Lower leg skin (tissue), 4 donors: ENCODE results near the gene CDR2L. TPM values are rescaled to one million over a fixed set of nuclear protein-coding genes. Genes with fewer than 3 reads are reported as not detected.

Experiments used
- DNase-seq, 2 donors: peaks; one replicate each; pipeline ENCODE4 v3.0.0-alpha.2; 2019; ENCODE audit warnings: low spot score in 2 of 2
- H3K4me3 ChIP-seq: fragments of 200-600 bp; sonication (generic); 2 replicates; pipeline ENCODE4 v1.5.1; 2017; ENCODE audit warnings: mild to moderate bottlenecking, low read depth; ENCODE audit not compliant: poor library complexity, severe bottlenecking
- POLR2A ChIP-seq, 2 donors: fragments of 450-650 bp; IDR thresholded peaks; one replicate each; pipeline ENCODE4 v1.6.1; 2016 to 2017; ENCODE audit warnings: antibody characterized with exemption in 2 of 2, mild to moderate bottlenecking in 1 of 2, moderate library complexity in 1 of 2
- WGBS, 2 donors: methylation state at CpG; one replicate each; pipeline ENCODE4 v1.1.5; 2018; 5-methylcytosine and 5-hydroxymethylcytosine counted together
- intact Hi-C: fragments of 100-400 bp; cut with DNase I; formaldehyde crosslinking; loops from one replicate; pipeline ENCODE4 v1.15.0; 2023; ENCODE audit warnings: low total_unique reads
- total RNA-seq, 4 donors: library from RNA; depleted of rRNA; stranded (reverse); fragments of >200 nt; gene quantifications; one replicate each; pipeline ENCODE4 v1.1.0, GENCODE V29; 2016
- TF ChIP-seq, protein P1 (sequence below), 3 donors: fragments of 450-650 bp; IDR thresholded peaks; one replicate each; pipeline ENCODE4 v1.5.1; 2016; ENCODE audit warnings: antibody characterized with exemption in 3 of 3, mild to moderate bottlenecking in 3 of 3, moderate library complexity in 2 of 3

CDR2L gene
- total RNA-seq, 4 donors from 2014 or later = 4.5 to 9.8 (median 5.3) TPM

DNA sequence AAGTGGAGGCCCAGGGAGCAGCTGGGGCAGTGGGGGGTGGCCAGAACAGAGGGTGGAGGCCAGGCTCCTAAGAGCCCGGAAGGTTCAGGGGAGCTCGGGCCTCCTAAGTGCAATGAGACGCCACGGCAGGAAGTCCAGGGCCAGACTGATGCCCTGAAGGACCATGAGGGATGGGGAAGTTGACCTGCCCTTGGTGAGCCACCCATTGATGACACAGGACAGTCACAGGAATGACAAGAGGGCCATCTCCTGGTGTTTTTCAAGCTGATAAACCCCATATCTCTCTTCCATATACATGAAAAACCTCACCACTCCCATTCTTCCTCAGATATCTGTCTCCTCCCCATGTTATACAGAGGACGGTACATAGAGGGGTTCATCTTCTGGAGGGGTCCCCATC is 19.2 kb downstream of the CDR2L start:
- WGBS, 2 donors = 85 to 95% methylated on average over 5 of the region's 5 CpGs
- intact Hi-C loops = no loop called here
- DNase-seq = no peak
- no peak overlapping the region for H3K4me3 ChIP-seq
- no peak for TF ChIP-seq POLR2A (IDR thresholded peaks at IDR 0.05)
- TF ChIP-seq, protein P1, sequence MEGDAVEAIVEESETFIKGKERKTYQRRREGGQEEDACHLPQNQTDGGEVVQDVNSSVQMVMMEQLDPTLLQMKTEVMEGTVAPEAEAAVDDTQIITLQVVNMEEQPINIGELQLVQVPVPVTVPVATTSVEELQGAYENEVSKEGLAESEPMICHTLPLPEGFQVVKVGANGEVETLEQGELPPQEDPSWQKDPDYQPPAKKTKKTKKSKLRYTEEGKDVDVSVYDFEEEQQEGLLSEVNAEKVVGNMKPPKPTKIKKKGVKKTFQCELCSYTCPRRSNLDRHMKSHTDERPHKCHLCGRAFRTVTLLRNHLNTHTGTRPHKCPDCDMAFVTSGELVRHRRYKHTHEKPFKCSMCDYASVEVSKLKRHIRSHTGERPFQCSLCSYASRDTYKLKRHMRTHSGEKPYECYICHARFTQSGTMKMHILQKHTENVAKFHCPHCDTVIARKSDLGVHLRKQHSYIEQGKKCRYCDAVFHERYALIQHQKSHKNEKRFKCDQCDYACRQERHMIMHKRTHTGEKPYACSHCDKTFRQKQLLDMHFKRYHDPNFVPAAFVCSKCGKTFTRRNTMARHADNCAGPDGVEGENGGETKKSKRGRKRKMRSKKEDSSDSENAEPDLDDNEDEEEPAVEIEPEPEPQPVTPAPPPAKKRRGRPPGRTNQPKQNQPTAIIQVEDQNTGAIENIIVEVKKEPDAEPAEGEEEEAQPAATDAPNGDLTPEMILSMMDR (IDR thresholded peaks at IDR 0.05) = no peak

DNA sequence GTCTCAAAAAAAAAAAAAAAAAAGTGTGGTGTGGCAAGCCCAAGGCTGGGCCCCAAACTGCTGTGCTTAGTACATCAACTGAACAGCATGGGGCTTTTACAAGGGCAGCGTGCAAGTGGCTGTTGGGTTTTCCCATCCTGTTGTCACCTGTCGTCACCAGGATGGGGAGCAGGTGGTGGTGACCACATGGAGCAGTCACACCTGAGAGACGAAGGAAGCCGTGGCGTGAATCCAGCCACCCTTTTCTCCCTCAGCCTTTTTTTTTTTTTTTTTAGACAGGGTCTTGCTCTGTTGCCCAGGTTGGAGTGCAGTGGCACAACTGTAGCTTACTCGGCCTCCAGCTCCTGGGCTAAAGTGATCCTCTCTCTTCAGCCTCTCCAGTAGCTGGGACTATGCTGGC is 20.9 kb downstream of the CDR2L start:
- no peak for TF ChIP-seq POLR2A (IDR thresholded peaks at IDR 0.05)
- TF ChIP-seq, protein P1 (IDR thresholded peaks at IDR 0.05) = no peak
- intact Hi-C loops = no loop called here
- H3K4me3 ChIP-seq = no peak overlapping the region
- no peak for DNase-seq
- 85 to 89% methylated on average over 6 of the region's 6 CpGs for WGBS, 2 donors

DNA sequence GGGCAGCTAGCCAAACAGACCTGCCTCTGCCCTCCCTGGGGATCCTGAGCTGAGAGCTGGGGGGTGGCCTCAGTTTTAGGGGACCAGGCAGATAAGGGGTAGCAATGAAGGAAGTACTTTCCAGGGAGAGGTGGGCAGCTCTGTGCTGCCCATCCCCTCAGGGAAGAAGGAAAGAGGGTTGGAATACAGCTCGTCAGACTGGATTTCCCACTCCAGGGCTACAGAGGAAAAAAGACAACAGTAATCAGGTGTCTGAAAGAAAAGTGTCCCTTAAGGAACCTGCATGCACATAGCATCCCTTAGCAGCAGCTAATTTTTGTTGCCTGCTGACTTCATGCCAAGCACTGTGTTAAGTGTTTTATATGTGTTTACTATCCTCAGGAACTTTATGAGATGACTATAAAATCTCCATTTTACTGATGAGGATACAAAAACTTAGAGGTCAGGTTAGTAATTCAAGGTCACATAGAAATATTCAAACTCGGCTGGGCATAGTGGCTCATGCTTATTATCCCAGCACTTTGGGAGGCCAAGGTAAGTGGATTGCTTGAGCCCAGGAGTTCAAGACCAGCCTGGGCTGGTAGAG is 21.8 kb downstream of the CDR2L start:
- no peak overlapping the region for H3K4me3 ChIP-seq
- 63 to 70% methylated on average over 2 of the region's 2 CpGs for WGBS, 2 donors
- no peak for TF ChIP-seq POLR2A (IDR thresholded peaks at IDR 0.05)
- TF ChIP-seq, protein P1 (IDR thresholded peaks at IDR 0.05) = no peak
- DNase-seq = peak in 1 of 2 donors; percentile 26
- intact Hi-C loops = no loop called here

DNA sequence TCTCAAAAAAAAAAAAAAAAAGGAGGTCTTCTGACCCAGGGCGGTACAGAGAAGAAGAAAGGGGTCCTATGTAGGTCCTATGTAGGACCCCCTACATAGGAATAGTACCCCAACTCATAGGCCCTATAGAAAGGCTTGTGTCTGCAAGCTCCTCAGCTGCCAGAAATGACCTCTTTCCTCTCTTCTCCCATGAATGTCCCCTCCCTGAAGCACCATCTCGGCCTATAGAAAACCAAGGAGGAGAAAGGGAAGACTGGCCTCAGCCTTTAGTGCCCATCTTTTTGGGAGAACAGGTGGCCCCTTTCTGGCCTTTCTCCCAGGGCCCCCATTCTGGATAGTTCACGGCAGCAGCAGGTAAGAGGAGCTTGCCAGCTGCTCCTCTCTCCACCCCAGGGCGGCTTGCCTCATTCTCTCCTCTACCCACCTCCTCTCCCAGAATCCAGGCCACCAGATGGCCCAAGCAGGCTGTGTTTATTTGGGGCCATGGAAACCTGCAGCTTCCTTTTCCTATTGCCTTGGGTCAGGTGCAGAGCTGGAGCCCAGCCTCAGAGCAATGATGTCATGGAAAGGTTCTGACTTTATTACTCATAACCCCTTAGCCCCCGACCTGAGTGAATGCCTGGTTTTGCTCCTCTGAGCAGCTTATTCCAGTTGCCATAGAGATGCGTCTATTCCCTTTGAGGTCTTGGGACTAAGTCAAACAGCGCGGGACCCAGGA is 23.4 kb downstream of the CDR2L start:
- H3K4me3 ChIP-seq = no peak overlapping the region
- DNase-seq = peak in 1 of 2 donors; percentile 44
- TF ChIP-seq, protein P1 (IDR thresholded peaks at IDR 0.05) = no peak
- no peak for TF ChIP-seq POLR2A (IDR thresholded peaks at IDR 0.05)
- intact Hi-C loops = no loop called here
- 34 to 39% methylated on average over 8 of the region's 8 CpGs for whole genome bisulfite sequencing, 2 donors

DNA sequence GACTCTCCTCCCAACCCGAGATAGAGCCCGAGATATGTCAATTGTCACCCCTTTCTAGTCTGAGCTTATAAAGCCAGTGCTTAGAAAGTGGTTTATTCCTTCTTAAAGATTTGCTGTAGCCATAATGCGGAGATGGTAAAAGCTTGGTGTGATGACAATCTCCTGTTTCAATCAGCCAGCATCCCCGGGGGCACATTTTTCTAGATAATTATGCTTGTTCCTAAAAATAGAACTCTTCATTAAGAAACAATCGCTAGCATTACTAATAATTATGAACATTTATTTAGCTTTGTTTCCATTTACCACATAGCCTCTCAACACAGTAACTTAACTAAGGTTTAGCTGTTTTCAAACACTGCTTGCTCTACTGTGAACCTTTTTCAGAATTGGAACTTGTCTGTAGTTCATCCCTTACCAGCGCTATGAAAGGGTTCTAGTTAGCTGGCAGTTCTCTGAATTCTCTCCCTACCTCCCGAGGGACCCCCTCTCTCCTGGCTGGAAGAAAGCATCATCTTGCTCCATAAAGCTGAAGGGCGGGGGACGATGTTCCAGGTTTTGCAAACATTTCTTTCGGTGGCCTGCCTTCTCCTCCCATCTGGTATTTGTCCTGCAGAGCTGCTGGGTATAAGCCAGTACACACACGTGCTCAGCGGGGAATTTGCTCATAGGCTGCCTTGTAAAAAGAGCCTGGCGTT is 24.1 kb downstream of the CDR2L start:
- intact Hi-C loops = no loop called here
- no peak for TF ChIP-seq POLR2A (IDR thresholded peaks at IDR 0.05)
- TF ChIP-seq, protein P1 (IDR thresholded peaks at IDR 0.05) = no peak
- no peak overlapping the region for H3K4me3 ChIP-seq
- WGBS, 2 donors = 17 to 20% methylated on average over 13 of the region's 13 CpGs
- DNase-seq = peak; percentile 77 to 92
